ENCODE results near the gene TRIM22.
"Not testable (repeated sequence)": the region's sequence is repeated elsewhere in the genome, so short reads cannot be mapped to it uniquely, and the experiment has no call there.

Gene TRIM22

GRCh38 chr11:5690216-5690615, 626 bp downstream of the TRIM22 start:
- no peak for DNase-seq
- H3K4me1 ChIP-seq (ENCODE audit: control insufficient read depth, insufficient read depth, low read length, poor library complexity, severe bottlenecking), result peaks cover 22% of the 10 kb centered on the region
- H3K36me3 ChIP-seq (ENCODE audit: control insufficient read depth, insufficient read depth, low read length), result peaks cover 5% of the 10 kb centered on the region
- no peaks in the 10 kb centered on the region for H3K27me3 ChIP-seq (replicated peaks; ENCODE audit: control insufficient read depth, insufficient read depth, low read length, poor library complexity, severe bottlenecking)
- no peaks in the 10 kb centered on the region for H3K9me3 ChIP-seq (ENCODE audit: control insufficient read depth, low read length)
- H3K4me3 ChIP-seq (ENCODE audit: insufficient read depth, low read depth, low read length, poor library complexity, severe bottlenecking), result peak overlapping the region; percentile 59
- H3K27ac ChIP-seq (ENCODE audit: insufficient read depth, low read length, poor library complexity, severe bottlenecking), result peak overlapping the region; percentile 72

- Histone ChIP-seq H3K27ac (ENCODE audit: insufficient read depth, low read length, poor library complexity, severe bottlenecking) (peak overlapping the region; percentile 72), H3K4me3 (ENCODE audit: insufficient read depth, low read depth, low read length, poor library complexity, severe bottlenecking) (peak overlapping the region; percentile 59), H3K36me3 (ENCODE audit: control insufficient read depth, insufficient read depth, low read length) (peaks cover 8% of the 10 kb centered on the region), H3K27me3 (replicated peaks; ENCODE audit: control insufficient read depth, insufficient read depth, low read length, poor library complexity, severe bottlenecking) (no peaks in the 10 kb centered on the region), H3K4me1 (ENCODE audit: control insufficient read depth, insufficient read depth, low read length, poor library complexity, severe bottlenecking) (peaks cover 26% of the 10 kb centered on the region), H3K9me3 (ENCODE audit: control insufficient read depth, low read length) (no peaks in the 10 kb centered on the region)
- DNase-seq, result no peak
These were observed 1.1 kb downstream of the TRIM22 start for GRCh38 chr11:5690736-5691135.

GRCh38 chr11:5691238-5691963, 1.8 kb downstream of the TRIM22 start:
- Histone ChIP-seq H3K27ac (ENCODE audit: insufficient read depth, low read length, poor library complexity, severe bottlenecking) (peak overlapping the region; percentile 72), H3K36me3 (ENCODE audit: control insufficient read depth, insufficient read depth, low read length) (peaks cover 14% of the 10 kb centered on the region), H3K4me3 (ENCODE audit: insufficient read depth, low read depth, low read length, poor library complexity, severe bottlenecking) (peak overlapping the region; percentile 59), H3K4me1 (ENCODE audit: control insufficient read depth, insufficient read depth, low read length, poor library complexity, severe bottlenecking) (peaks cover 26% of the 10 kb centered on the region)
- DNase-seq; H3K27me3 ChIP-seq (replicated peaks; ENCODE audit: control insufficient read depth, insufficient read depth, low read length, poor library complexity, severe bottlenecking); H3K9me3 ChIP-seq (ENCODE audit: control insufficient read depth, low read length): not testable (repeated sequence)

- H3K27ac ChIP-seq (ENCODE audit: insufficient read depth, low read length, poor library complexity, severe bottlenecking), result peak overlapping the region; percentile 72
These were observed 2.4 kb downstream of the TRIM22 start for GRCh38 chr11:5691964-5692361.

GRCh38 chr11:5694642-5695041, 5.1 kb downstream of the TRIM22 start:
- H3K36me3 ChIP-seq (ENCODE audit: control insufficient read depth, insufficient read depth, low read length), result peaks cover 38% of the 10 kb centered on the region
- peaks cover 17% of the 10 kb centered on the region for H3K4me1 ChIP-seq (ENCODE audit: control insufficient read depth, insufficient read depth, low read length, poor library complexity, severe bottlenecking)
- no peak overlapping the region for H3K27ac ChIP-seq (ENCODE audit: insufficient read depth, low read length, poor library complexity, severe bottlenecking)
- DNase-seq, result no peak
- no peak overlapping the region for H3K4me3 ChIP-seq (ENCODE audit: insufficient read depth, low read depth, low read length, poor library complexity, severe bottlenecking)
- H3K9me3 ChIP-seq (ENCODE audit: control insufficient read depth, low read length), result no peaks in the 10 kb centered on the region
- H3K27me3 ChIP-seq (replicated peaks; ENCODE audit: control insufficient read depth, insufficient read depth, low read length, poor library complexity, severe bottlenecking), result no peaks in the 10 kb centered on the region

More at GRCh38 chr11:5691964-5692361, 2.4 kb downstream of the TRIM22 start:
- Histone ChIP-seq H3K4me3 (ENCODE audit: insufficient read depth, low read depth, low read length, poor library complexity, severe bottlenecking) (peak overlapping the region; percentile 59), H3K4me1 (ENCODE audit: control insufficient read depth, insufficient read depth, low read length, poor library complexity, severe bottlenecking) (peaks cover 26% of the 10 kb centered on the region), H3K9me3 (ENCODE audit: control insufficient read depth, low read length) (no peaks in the 10 kb centered on the region), H3K27me3 (replicated peaks; ENCODE audit: control insufficient read depth, insufficient read depth, low read length, poor library complexity, severe bottlenecking) (no peaks in the 10 kb centered on the region), H3K36me3 (ENCODE audit: control insufficient read depth, insufficient read depth, low read length) (peaks cover 20% of the 10 kb centered on the region)
- no peak for DNase-seq

GRCh38 chr11:5695580-5695979, 6.0 kb downstream of the TRIM22 start:
- H3K27ac ChIP-seq (ENCODE audit: insufficient read depth, low read length, poor library complexity, severe bottlenecking), result no peak overlapping the region
- no peak overlapping the region for H3K4me3 ChIP-seq (ENCODE audit: insufficient read depth, low read depth, low read length, poor library complexity, severe bottlenecking)
- H3K27me3 ChIP-seq (replicated peaks; ENCODE audit: control insufficient read depth, insufficient read depth, low read length, poor library complexity, severe bottlenecking), result no peaks in the 10 kb centered on the region
- H3K9me3 ChIP-seq (ENCODE audit: control insufficient read depth, low read length), result no peaks in the 10 kb centered on the region
- H3K36me3 ChIP-seq (ENCODE audit: control insufficient read depth, insufficient read depth, low read length), result peaks cover 38% of the 10 kb centered on the region
- peaks cover 17% of the 10 kb centered on the region for H3K4me1 ChIP-seq (ENCODE audit: control insufficient read depth, insufficient read depth, low read length, poor library complexity, severe bottlenecking)
- DNase-seq, result no peak

- DNase-seq, result no peak
- H3K36me3 ChIP-seq (ENCODE audit: control insufficient read depth, insufficient read depth, low read length), result peaks cover 41% of the 10 kb centered on the region
- no peaks in the 10 kb centered on the region for H3K27me3 ChIP-seq (replicated peaks; ENCODE audit: control insufficient read depth, insufficient read depth, low read length, poor library complexity, severe bottlenecking)
- H3K4me3 ChIP-seq (ENCODE audit: insufficient read depth, low read depth, low read length, poor library complexity, severe bottlenecking), result no peak overlapping the region
- no peak overlapping the region for H3K27ac ChIP-seq (ENCODE audit: insufficient read depth, low read length, poor library complexity, severe bottlenecking)
- H3K9me3 ChIP-seq (ENCODE audit: control insufficient read depth, low read length), result no peaks in the 10 kb centered on the region
- peaks cover 17% of the 10 kb centered on the region for H3K4me1 ChIP-seq (ENCODE audit: control insufficient read depth, insufficient read depth, low read length, poor library complexity, severe bottlenecking)
These were observed 6.6 kb downstream of the TRIM22 start for GRCh38 chr11:5696210-5696609.

GRCh38 chr11:5698281-5698680, 8.7 kb downstream of the TRIM22 start:
- Histone ChIP-seq H3K4me1 (ENCODE audit: control insufficient read depth, insufficient read depth, low read length, poor library complexity, severe bottlenecking) (peaks cover 21% of the 10 kb centered on the region), H3K4me3 (ENCODE audit: insufficient read depth, low read depth, low read length, poor library complexity, severe bottlenecking) (no peak overlapping the region), H3K27ac (ENCODE audit: insufficient read depth, low read length, poor library complexity, severe bottlenecking) (no peak overlapping the region), H3K36me3 (ENCODE audit: control insufficient read depth, insufficient read depth, low read length) (peaks cover 52% of the 10 kb centered on the region), H3K9me3 (ENCODE audit: control insufficient read depth, low read length) (no peaks in the 10 kb centered on the region), H3K27me3 (replicated peaks; ENCODE audit: control insufficient read depth, insufficient read depth, low read length, poor library complexity, severe bottlenecking) (no peaks in the 10 kb centered on the region)
- no peak for DNase-seq

- no peak for DNase-seq
- peaks cover 58% of the 10 kb centered on the region for H3K36me3 ChIP-seq (ENCODE audit: control insufficient read depth, insufficient read depth, low read length)
- no peak overlapping the region for H3K27ac ChIP-seq (ENCODE audit: insufficient read depth, low read length, poor library complexity, severe bottlenecking)
- H3K4me1 ChIP-seq (ENCODE audit: control insufficient read depth, insufficient read depth, low read length, poor library complexity, severe bottlenecking), result peaks cover 6% of the 10 kb centered on the region
- no peaks in the 10 kb centered on the region for H3K9me3 ChIP-seq (ENCODE audit: control insufficient read depth, low read length)
- no peaks in the 10 kb centered on the region for H3K27me3 ChIP-seq (replicated peaks; ENCODE audit: control insufficient read depth, insufficient read depth, low read length, poor library complexity, severe bottlenecking)
- no peak overlapping the region for H3K4me3 ChIP-seq (ENCODE audit: insufficient read depth, low read depth, low read length, poor library complexity, severe bottlenecking)
These were observed 10.9 kb downstream of the TRIM22 start for GRCh38 chr11:5700421-5701054.

GRCh38 chr11:5701055-5701577, 11.5 kb downstream of the TRIM22 start:
- no peak for DNase-seq
- no peaks in the 10 kb centered on the region for H3K27me3 ChIP-seq (replicated peaks; ENCODE audit: control insufficient read depth, insufficient read depth, low read length, poor library complexity, severe bottlenecking)
- H3K4me3 ChIP-seq (ENCODE audit: insufficient read depth, low read depth, low read length, poor library complexity, severe bottlenecking), result no peak overlapping the region
- H3K27ac ChIP-seq (ENCODE audit: insufficient read depth, low read length, poor library complexity, severe bottlenecking), result no peak overlapping the region
- H3K9me3 ChIP-seq (ENCODE audit: control insufficient read depth, low read length), result no peaks in the 10 kb centered on the region
- H3K36me3 ChIP-seq (ENCODE audit: control insufficient read depth, insufficient read depth, low read length), result peaks cover 53% of the 10 kb centered on the region
- H3K4me1 ChIP-seq (ENCODE audit: control insufficient read depth, insufficient read depth, low read length, poor library complexity, severe bottlenecking), result peaks cover 4% of the 10 kb centered on the region

Data from effector memory CD4-positive, alpha-beta T cell (primary cell).